ENCODE data around the gene LEKR1. TPM values are rescaled to one million over a fixed set of nuclear protein-coding genes. Genes with fewer than 3 reads are reported as not detected.

LEKR1 gene
- total RNA-seq, 2 experiments from 2014 or later = 0.16 TPM; not detected in 1

DNA sequence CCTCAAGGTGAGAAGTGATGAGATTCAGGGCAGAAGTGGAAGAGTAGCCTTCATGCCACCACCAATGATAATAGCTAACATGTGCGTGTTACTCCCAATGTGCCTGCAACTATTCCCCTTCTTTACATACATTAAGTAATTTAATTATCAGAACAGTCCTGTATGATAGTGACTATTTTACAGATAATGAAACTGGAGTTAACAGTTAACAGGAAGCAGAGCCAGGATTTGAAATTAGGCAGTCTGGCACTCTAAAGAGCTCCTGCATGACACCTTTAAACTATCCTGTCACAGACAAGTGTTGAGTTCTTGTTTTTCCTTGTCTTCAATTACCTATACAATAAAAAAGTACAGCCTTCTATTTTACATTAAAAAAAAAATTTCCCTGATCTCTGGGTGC, 148.8 kb downstream of the LEKR1 start:
- Histone ChIP-seq H3K4me3 (ENCODE audit: low read depth, low read length, poor library complexity, severe bottlenecking) (no peak overlapping the region), H3K4me2 (ENCODE audit: low read length) (no peak overlapping the region), H3K36me3 (ENCODE audit: insufficient read depth, low read length) (no peaks in the 10 kb centered on the region), H3K9me2 (ENCODE audit: insufficient read depth, low read length) (no peaks in the 10 kb centered on the region), H3K27ac (ENCODE audit: low read depth, low read length, poor library complexity, severe bottlenecking) (no peak overlapping the region), H3K9me3 (ENCODE audit: low read length) (no peaks in the 10 kb centered on the region), H3K79me2 (ENCODE audit: insufficient read depth, low read depth, low read length) (no peaks in the 10 kb centered on the region), H2AFZ (ENCODE audit: low read length) (no peak overlapping the region), H4K20me1 (ENCODE audit: insufficient read depth, low read length) (no peaks in the 10 kb centered on the region), H3K4me1 (ENCODE audit: insufficient read depth, low read length, poor library complexity, severe bottlenecking) (peaks cover 21% of the 10 kb centered on the region)
- CTCF ChIA-PET (ENCODE audit: unreplicated experiment) = interaction anchor here (0.6 kb wide), 1 partner anchor 24 kb away, joined by 3 read pairs; no protein-coding TSS in a partner anchor
- BruUV-seq (replicated peaks) = no TSS peak
- POLR2A ChIA-PET = interaction anchor here (0.5 to 2.1 kb wide), 8 partner anchors 10 to 602 kb away, joined by 3 to 9 read pairs (median 3); no protein-coding TSS in a partner anchor
- intact Hi-C loops (cut with micrococcal nuclease; ENCODE audit: unreplicated experiment) = loop anchor here (5.0 kb wide), 3 partner anchors 107 to 303 kb away; partner anchors contain the start of gene TIPARP
- DNase-seq (ENCODE audit: low spot score) = no peak
- TF ChIP-seq, protein P1, sequence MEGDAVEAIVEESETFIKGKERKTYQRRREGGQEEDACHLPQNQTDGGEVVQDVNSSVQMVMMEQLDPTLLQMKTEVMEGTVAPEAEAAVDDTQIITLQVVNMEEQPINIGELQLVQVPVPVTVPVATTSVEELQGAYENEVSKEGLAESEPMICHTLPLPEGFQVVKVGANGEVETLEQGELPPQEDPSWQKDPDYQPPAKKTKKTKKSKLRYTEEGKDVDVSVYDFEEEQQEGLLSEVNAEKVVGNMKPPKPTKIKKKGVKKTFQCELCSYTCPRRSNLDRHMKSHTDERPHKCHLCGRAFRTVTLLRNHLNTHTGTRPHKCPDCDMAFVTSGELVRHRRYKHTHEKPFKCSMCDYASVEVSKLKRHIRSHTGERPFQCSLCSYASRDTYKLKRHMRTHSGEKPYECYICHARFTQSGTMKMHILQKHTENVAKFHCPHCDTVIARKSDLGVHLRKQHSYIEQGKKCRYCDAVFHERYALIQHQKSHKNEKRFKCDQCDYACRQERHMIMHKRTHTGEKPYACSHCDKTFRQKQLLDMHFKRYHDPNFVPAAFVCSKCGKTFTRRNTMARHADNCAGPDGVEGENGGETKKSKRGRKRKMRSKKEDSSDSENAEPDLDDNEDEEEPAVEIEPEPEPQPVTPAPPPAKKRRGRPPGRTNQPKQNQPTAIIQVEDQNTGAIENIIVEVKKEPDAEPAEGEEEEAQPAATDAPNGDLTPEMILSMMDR (conservative IDR thresholded peaks at IDR 0.05; ENCODE audit: low read length) = no peak
- TF ChIP-seq EZH2phosphoT487 (IDR thresholded peaks at IDR 0.05; ENCODE audit: borderline replicate concordance, low read depth, low read length) = no peak

DNA sequence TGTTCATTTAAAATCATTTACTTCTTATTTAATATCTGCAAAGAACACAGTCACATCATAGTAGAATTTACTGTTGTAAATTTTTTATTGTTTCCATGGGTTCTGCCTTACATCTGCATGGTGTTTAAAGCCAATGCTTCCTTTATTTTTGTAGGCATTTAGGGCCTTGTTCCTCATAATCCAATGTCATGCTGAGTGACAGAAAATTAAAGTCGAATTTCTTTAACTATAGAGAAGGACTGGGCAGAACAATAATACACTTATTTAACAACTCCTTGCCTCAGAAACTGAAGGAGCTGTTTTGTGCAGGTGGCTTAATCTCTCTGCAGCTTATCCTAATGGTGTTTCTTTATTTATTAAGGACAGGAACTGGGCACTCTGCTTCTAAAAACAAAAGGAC, 149.6 kb downstream of the LEKR1 start:
- no TSS peak for BruUV-seq (replicated peaks)
- intact Hi-C loops (cut with micrococcal nuclease; ENCODE audit: unreplicated experiment) = loop anchor here (5.0 kb wide), 3 partner anchors 107 to 303 kb away; partner anchors contain the start of gene TIPARP
- peaks cover 21% of the 10 kb centered on the region for H3K4me1 ChIP-seq (ENCODE audit: insufficient read depth, low read length, poor library complexity, severe bottlenecking)
- no peak for DNase-seq (ENCODE audit: low spot score)
- H3K9me3 ChIP-seq (ENCODE audit: low read length) = no peaks in the 10 kb centered on the region
- no peaks in the 10 kb centered on the region for H3K9me2 ChIP-seq (ENCODE audit: insufficient read depth, low read length)
- no peak overlapping the region for H3K4me2 ChIP-seq (ENCODE audit: low read length)
- ChIA-PET POLR2A (interaction anchor here (0.6 to 2.1 kb wide), 5 partner anchors 14 to 1673 kb away, joined by 3 to 9 read pairs (median 3); no protein-coding TSS in a partner anchor), CTCF (ENCODE audit: unreplicated experiment) (no interaction called here)
- no peaks in the 10 kb centered on the region for H4K20me1 ChIP-seq (ENCODE audit: insufficient read depth, low read length)
- TF ChIP-seq, protein P1 (conservative IDR thresholded peaks at IDR 0.05; ENCODE audit: low read length) = no peak
- no peak for TF ChIP-seq EZH2phosphoT487 (IDR thresholded peaks at IDR 0.05; ENCODE audit: borderline replicate concordance, low read depth, low read length)
- no peak overlapping the region for H3K4me3 ChIP-seq (ENCODE audit: low read depth, low read length, poor library complexity, severe bottlenecking)
- no peaks in the 10 kb centered on the region for H3K79me2 ChIP-seq (ENCODE audit: insufficient read depth, low read depth, low read length)
- H3K27ac ChIP-seq (ENCODE audit: low read depth, low read length, poor library complexity, severe bottlenecking) = no peak overlapping the region
- no peaks in the 10 kb centered on the region for H3K36me3 ChIP-seq (ENCODE audit: insufficient read depth, low read length)
- H2AFZ ChIP-seq (ENCODE audit: low read length) = no peak overlapping the region

DNA sequence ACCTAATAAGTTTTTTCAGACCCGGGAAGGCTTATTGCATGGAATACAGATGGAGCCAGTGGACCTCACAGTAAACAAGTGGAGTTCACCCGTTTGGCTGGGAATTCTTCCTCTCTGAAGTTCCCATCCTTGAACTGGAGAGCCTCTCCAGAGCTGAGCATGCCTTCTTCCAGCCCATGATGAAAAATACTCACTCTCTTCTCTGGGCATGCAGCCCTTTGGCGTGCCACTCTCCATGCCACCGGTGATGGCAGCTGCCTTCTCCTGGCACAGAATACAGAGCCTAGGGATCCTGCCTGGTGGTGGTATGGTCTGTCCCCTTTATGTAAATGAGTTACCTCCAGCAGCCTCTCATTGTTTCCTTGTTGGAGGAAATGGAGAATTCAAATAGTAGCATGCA, 150.8 kb downstream of the LEKR1 start:
- no peak for TF ChIP-seq EZH2phosphoT487 (IDR thresholded peaks at IDR 0.05; ENCODE audit: borderline replicate concordance, low read depth, low read length)
- TF ChIP-seq, protein P1 (conservative IDR thresholded peaks at IDR 0.05; ENCODE audit: low read length) = no peak
- no peak for DNase-seq (ENCODE audit: low spot score)
- H3K4me3 ChIP-seq (ENCODE audit: low read depth, low read length, poor library complexity, severe bottlenecking) = no peak overlapping the region
- no peaks in the 10 kb centered on the region for H3K9me2 ChIP-seq (ENCODE audit: insufficient read depth, low read length)
- H3K4me2 ChIP-seq (ENCODE audit: low read length) = 0 out of 2 replicates have a peak overlapping the region, but pooled peaks have one; percentile 70
- H3K27ac ChIP-seq (ENCODE audit: low read depth, low read length, poor library complexity, severe bottlenecking) = no peak overlapping the region
- POLR2A ChIA-PET = interaction anchor here (1.0 to 2.1 kb wide), 3 partner anchors 15 to 465 kb away, joined by 3 to 9 read pairs (median 3); no protein-coding TSS in a partner anchor
- CTCF ChIA-PET (ENCODE audit: unreplicated experiment) = no interaction called here
- no peaks in the 10 kb centered on the region for H4K20me1 ChIP-seq (ENCODE audit: insufficient read depth, low read length)
- no peaks in the 10 kb centered on the region for H3K79me2 ChIP-seq (ENCODE audit: insufficient read depth, low read depth, low read length)
- BruUV-seq (replicated peaks) = no TSS peak
- intact Hi-C loops (cut with micrococcal nuclease; ENCODE audit: unreplicated experiment) = loop anchor here (5.0 kb wide), 3 partner anchors 105 to 305 kb away; partner anchors contain the start of gene TIPARP
- H2AFZ ChIP-seq (ENCODE audit: low read length) = no peak overlapping the region
- H3K4me1 ChIP-seq (ENCODE audit: insufficient read depth, low read length, poor library complexity, severe bottlenecking) = peaks cover 21% of the 10 kb centered on the region
- no peaks in the 10 kb centered on the region for H3K36me3 ChIP-seq (ENCODE audit: insufficient read depth, low read length)
- no peaks in the 10 kb centered on the region for H3K9me3 ChIP-seq (ENCODE audit: low read length)

All from OCI-LY7 (cell line).